T-helper 17 cell (primary cell): ENCODE results near the gene DDAH1. TPM values are rescaled to one million over a fixed set of nuclear protein-coding genes. Genes with fewer than 3 reads are reported as not detected.
A peak's percentile ranks its signal among the peaks of the same experiment; 100 is the strongest.

Experiments used
- ATAC-seq: fragments of 150-1000 bp; cut with Tn5 transposase; 2 replicates; pipeline ENCODE4 v1.10.0; 2021; ENCODE audit warnings: mild to moderate bottlenecking, moderate library complexity
- DNase-seq, 3 donors: peaks; one replicate each; pipeline versions ENCODE4 v3.0.0 to v3.0.0-alpha.2; 2020 to 2021
- H3K9me3 ChIP-seq: one replicate; pipeline ENCODE4 v1.7.0; 2013; ENCODE audit warnings: low read length, mild to moderate bottlenecking; ENCODE audit not compliant: control insufficient read depth, poor library complexity, severe bottlenecking
- H3K27ac Mint-ChIP-seq: one replicate; pipeline ENCODE4 v1.8.0; 2022; ENCODE audit warnings: mild to moderate bottlenecking, moderate library complexity, mixed read lengths
- H3K27me3 Mint-ChIP-seq: one replicate; pipeline ENCODE4 v1.8.0; 2022; ENCODE audit warnings: mixed read lengths
- H3K36me3 Mint-ChIP-seq: one replicate; pipeline ENCODE4 v1.8.0; 2022; ENCODE audit warnings: low read depth, mixed read lengths
- H3K4me1 Mint-ChIP-seq: one replicate; pipeline ENCODE4 v1.8.0; 2022; ENCODE audit warnings: mild to moderate bottlenecking, mixed read lengths
- H3K4me3 Mint-ChIP-seq: one replicate; pipeline ENCODE4 v1.8.0; 2022; ENCODE audit warnings: mild to moderate bottlenecking, moderate library complexity, mixed read lengths
- total RNA-seq, 4 donors: library from RNA in 2 of 4; stranded (reverse) in 2 of 4; gene quantifications; one replicate each; pipeline ENCODE4 v1.2.3 and lab custom pipeline; 2022 to 2026

DDAH1 gene
- total RNA-seq, 2 donors from 2014 or later = not detected

DNA sequence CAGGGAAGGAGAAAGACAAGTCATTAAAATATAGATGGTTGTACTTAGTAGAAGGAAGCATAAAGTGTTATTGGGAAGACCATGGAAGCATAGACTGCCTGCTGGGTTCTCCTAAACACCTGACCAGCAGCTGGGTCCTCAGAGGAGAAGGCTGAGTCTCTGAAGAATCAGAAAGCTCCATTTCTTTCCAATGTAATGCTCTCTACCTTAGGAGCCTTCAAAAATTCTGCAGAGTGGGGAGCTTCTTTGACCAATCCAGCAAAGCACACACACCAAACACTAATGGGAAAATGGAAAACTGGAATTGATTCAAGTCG lies 167.5 kb downstream of the DDAH1 start:
- Mint-ChIP-seq H3K36me3 (peaks cover under 1% of the 10 kb centered on the region), H3K27me3 (peaks cover 35% of the 10 kb centered on the region), H3K4me1 (peaks cover 13% of the 10 kb centered on the region), H3K27ac (no peak overlapping the region), H3K4me3 (no peak overlapping the region)
- ATAC-seq = no peak
- H3K9me3 ChIP-seq = no peaks in the 10 kb centered on the region
- no peak for DNase-seq

DNA sequence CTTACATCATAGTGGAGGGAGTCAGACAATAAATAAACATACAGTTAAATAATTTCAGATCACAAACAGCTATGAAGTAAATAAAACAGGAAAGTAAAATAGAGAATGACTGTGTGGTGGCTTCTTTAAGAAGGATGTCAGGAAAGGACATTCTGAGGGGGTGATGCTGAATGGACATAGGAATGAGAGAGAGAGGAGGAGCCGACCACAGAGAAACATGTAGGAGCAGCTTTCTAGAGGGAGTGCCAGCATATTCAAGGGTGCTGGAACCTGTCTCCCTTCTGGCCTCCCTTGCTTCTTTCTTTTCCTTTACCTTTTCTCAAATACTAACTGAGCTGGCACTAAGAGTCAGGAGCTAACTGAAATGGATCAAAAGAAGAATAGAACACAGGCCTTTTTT lies 168.0 kb downstream of the DDAH1 start:
- H3K4me1 Mint-ChIP-seq = peaks cover 13% of the 10 kb centered on the region
- H3K27ac Mint-ChIP-seq = no peak overlapping the region
- peaks cover 34% of the 10 kb centered on the region for H3K27me3 Mint-ChIP-seq
- ATAC-seq = no peak
- DNase-seq = no peak
- no peak overlapping the region for H3K4me3 Mint-ChIP-seq
- no peaks in the 10 kb centered on the region for H3K9me3 ChIP-seq
- peaks cover 2% of the 10 kb centered on the region for H3K36me3 Mint-ChIP-seq

DNA sequence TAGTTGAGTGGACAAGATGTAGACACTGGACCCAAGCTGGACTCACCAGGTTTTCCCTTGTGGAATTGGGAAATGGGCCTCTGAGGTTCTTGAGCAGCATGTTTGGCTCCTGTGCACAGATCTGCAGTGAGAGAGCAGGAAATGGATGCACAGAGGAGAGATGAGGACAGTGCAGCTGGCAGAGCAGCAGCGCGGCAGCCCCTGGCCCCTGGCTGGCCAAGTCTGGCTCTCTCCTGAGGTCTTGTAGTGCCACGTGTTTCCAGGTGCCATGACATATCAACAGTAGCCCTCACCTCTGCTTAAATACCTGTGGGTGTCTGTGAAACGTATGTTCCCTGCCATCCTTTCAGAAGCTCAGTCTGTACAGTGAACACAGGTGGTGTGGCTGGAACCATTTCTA lies 169.3 kb downstream of the DDAH1 start:
- ATAC-seq (no peak), DNase-seq (no peak)
- peaks cover 2% of the 10 kb centered on the region for H3K36me3 Mint-ChIP-seq
- H3K9me3 ChIP-seq = no peaks in the 10 kb centered on the region
- no peak overlapping the region for H3K4me3 Mint-ChIP-seq
- H3K27me3 Mint-ChIP-seq = peaks cover 38% of the 10 kb centered on the region
- peaks cover 13% of the 10 kb centered on the region for H3K4me1 Mint-ChIP-seq
- H3K27ac Mint-ChIP-seq = no peak overlapping the region

DNA sequence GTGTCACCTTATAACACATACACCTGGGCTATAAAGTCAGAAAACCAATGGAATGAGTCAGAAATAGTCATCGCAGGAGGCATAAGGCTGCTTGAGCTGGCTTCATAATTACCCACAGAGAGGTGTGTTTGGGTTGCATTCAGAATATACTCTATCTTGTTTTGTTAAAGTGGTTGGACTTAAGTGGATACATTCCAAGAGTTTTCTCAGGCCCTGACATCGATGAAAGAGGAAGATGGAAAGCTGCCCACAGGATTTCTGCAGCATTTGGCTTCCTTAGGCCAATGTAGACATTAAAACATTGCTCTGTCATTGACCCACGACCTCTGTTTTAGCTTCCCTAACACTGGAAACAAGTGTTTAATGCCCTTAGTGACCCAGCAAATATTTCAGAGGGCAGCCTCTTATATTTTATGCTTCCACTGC lies 169.9 kb downstream of the DDAH1 start:
- Mint-ChIP-seq H3K27me3 (peaks cover 39% of the 10 kb centered on the region), H3K36me3 (peaks cover 2% of the 10 kb centered on the region), H3K4me3 (no peak overlapping the region), H3K4me1 (peaks cover 13% of the 10 kb centered on the region), H3K27ac (no peak overlapping the region)
- no peak for DNase-seq
- ATAC-seq = no peak
- no peaks in the 10 kb centered on the region for H3K9me3 ChIP-seq

DNA sequence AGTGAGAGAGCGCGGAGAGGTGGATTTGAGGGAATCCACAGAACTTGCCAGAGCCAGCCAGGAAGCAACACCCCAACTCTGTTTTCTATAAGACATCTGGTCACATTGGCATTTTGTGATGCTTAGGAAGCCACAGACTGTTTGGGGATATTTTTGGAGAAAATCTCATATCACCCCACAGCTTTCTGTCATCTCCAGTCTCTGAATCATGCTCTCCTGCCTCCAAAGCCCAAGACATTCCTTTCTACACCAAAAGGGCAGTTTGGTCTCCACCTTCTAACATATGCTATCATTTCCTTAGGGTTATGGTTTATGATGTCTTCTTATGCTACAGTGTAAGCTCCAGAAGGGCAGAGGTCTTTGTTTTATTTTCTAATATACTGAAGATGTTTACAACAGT lies 174.1 kb downstream of the DDAH1 start:
- H3K27ac Mint-ChIP-seq = no peak overlapping the region
- no peaks in the 10 kb centered on the region for H3K9me3 ChIP-seq
- no peak for ATAC-seq
- no peak for DNase-seq
- no peak overlapping the region for H3K4me3 Mint-ChIP-seq
- H3K27me3 Mint-ChIP-seq = peaks cover 30% of the 10 kb centered on the region
- H3K4me1 Mint-ChIP-seq = peaks cover 2% of the 10 kb centered on the region
- H3K36me3 Mint-ChIP-seq = peaks cover 2% of the 10 kb centered on the region

DNA sequence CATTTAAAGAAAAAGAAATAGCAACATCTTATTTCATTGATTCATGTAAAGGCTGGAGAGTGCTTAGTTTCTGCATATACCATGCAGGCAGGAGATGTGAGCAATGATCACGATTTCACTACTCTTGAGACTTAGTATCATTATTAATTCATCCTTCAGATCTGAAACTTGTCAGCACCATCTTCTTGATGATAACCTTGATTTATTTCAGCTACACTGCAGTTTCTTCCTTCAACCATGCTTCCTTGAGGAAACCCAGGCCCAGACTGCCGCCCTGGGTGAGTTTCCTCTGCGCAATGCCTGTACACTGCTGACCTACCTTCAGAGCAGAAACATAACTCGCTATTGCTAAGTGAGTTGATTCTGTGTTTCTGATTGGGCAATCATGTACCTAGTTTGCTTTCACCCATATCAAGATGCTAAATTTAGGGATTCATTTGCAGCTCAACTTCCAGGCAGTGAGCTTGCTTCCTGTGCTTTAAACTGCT lies 175.1 kb downstream of the DDAH1 start:
- Mint-ChIP-seq H3K27ac (no peak overlapping the region), H3K4me1 (peaks cover 2% of the 10 kb centered on the region)

DNA sequence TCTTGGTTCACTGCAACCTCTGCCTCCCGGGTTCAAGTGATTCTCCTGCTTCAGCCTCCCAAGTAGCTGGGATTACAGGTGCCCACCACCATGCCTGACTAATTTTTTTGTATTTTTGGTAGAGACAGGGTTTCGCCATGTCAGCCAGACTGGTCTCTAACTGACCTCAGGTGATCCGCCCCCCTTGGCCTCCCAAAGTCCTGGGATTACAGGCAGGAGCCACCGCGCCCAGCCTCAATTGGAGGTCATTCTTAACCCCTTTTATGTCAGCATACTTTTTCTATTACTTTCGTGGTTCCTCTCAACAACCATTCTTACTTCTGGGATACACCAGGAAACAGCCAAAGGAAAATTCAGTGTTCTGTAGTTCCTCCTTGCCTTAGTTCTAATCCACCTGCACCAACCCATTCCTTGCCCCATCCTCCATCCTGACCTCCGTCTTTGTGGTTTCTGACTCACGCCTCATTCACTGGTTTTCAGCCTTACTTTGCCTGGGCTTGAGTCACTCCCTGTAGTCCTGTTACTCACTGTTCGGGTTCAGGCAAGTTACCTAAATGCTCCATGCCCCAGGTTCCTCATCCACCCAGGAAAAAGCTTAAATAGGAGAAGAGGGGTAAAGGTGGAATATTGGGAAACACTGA lies 175.6 kb downstream of the DDAH1 start:
- ATAC-seq = no peak
- no peak overlapping the region for H3K27ac Mint-ChIP-seq

More for the DNA sequence above, 175.1 kb downstream of the DDAH1 start:
- Mint-ChIP-seq H3K27me3 (peaks cover 30% of the 10 kb centered on the region), H3K4me3 (no peak overlapping the region), H3K36me3 (peaks cover 2% of the 10 kb centered on the region)
- no peak for DNase-seq
- no peaks in the 10 kb centered on the region for H3K9me3 ChIP-seq
- no peak for ATAC-seq

DNA sequence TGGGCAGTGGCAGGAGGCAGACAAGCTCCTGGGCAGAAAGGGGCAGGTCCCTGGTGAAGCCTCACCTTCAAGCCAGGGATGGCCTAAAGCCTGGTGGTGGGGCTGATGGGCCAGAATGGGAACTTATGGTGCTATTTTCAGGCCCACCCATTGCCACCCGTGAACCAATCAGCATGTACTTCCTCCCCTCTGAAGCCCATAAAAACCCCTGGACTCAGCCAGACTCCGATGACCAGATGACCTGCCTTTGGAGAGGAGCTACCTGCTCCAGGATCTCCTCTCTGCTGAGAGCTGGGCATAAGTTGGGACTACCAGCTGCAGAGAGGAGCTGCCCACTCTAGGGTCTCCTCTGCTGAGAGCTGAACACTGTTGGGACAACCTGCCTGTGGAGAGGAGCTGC lies 180.8 kb downstream of the DDAH1 start:
- no peaks in the 10 kb centered on the region for H3K27me3 Mint-ChIP-seq

More for the DNA sequence above, 175.6 kb downstream of the DDAH1 start:
- H3K4me3 Mint-ChIP-seq = no peak overlapping the region
- H3K9me3 ChIP-seq = no peaks in the 10 kb centered on the region
- peaks cover 2% of the 10 kb centered on the region for H3K36me3 Mint-ChIP-seq
- peaks cover 25% of the 10 kb centered on the region for H3K27me3 Mint-ChIP-seq
- DNase-seq = no peak
- no peaks in the 10 kb centered on the region for H3K4me1 Mint-ChIP-seq

DNA sequence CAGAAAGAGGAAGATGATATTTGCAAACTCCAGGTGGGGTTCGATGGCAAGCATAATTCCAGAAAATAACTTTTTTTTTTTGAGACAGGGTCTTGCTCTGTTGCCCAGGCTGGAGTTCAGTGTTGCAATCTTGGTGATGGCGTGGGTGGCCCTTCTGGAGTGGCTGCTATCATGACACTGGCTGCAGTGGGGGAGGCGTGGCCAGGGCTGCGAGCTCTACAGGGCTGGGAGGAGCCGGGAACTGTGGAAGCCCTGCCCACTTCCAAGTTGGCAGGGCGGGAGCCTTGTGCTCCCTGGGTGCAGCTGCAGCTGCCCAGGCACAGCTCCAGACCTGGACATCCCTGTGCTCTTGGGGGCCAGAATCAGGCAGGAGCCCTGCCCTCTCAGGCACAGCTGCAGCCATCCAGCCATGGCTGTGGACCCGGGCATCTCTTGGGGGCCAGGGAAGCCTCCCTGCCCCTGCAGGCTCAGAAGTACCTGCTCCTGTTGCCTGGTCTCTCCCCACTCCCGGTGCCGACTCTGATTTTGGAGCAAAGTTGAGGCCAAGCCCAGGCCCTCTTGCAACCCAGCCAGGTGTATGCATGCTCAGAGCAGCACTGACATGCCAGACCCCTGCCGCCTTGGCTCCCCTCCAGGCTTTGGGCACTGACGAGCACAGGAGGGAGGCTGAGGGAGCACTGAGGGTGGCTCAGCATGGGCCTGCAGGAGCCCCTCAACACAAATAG lies 181.3 kb downstream of the DDAH1 start:
- H3K9me3 ChIP-seq = no peaks in the 10 kb centered on the region
- H3K27me3 Mint-ChIP-seq = no peaks in the 10 kb centered on the region
- DNase-seq (no peak), ATAC-seq (no peak)
- H3K4me1 Mint-ChIP-seq = peaks cover 12% of the 10 kb centered on the region
- H3K27ac Mint-ChIP-seq = no peak overlapping the region
- H3K4me3 Mint-ChIP-seq = no peak overlapping the region
- no peaks in the 10 kb centered on the region for H3K36me3 Mint-ChIP-seq

More for the DNA sequence above, 180.8 kb downstream of the DDAH1 start:
- H3K9me3 ChIP-seq = no peaks in the 10 kb centered on the region
- no peak overlapping the region for H3K4me3 Mint-ChIP-seq
- ATAC-seq = no peak
- no peaks in the 10 kb centered on the region for H3K36me3 Mint-ChIP-seq
- H3K27ac Mint-ChIP-seq = no peak overlapping the region
- DNase-seq = no peak
- H3K4me1 Mint-ChIP-seq = peaks cover 7% of the 10 kb centered on the region

DNA sequence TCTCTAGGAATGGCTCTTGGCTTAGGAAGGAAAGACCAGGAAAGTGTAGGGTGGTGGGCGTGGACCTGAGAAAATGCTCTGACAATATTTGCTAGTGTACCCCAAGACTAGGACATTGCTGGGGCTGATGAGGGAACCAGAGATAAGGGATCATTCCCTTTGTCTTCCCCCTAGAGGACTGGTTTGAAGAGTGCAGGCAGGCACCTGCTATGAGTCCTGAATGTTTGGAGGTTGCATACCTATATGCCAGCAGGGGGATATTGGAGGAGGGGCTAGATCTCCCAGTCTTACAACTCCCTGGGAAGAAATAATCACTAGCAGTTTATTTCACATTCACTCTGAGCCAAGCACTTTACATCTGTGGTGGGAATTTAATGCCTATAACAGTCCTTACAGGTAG lies 182.5 kb downstream of the DDAH1 start:
- no peak for DNase-seq
- Mint-ChIP-seq H3K27ac (no peak overlapping the region), H3K27me3 (no peaks in the 10 kb centered on the region), H3K36me3 (no peaks in the 10 kb centered on the region), H3K4me1 (peaks cover 13% of the 10 kb centered on the region), H3K4me3 (no peak overlapping the region)
- no peaks in the 10 kb centered on the region for H3K9me3 ChIP-seq
- ATAC-seq = peak; percentile 48

DNA sequence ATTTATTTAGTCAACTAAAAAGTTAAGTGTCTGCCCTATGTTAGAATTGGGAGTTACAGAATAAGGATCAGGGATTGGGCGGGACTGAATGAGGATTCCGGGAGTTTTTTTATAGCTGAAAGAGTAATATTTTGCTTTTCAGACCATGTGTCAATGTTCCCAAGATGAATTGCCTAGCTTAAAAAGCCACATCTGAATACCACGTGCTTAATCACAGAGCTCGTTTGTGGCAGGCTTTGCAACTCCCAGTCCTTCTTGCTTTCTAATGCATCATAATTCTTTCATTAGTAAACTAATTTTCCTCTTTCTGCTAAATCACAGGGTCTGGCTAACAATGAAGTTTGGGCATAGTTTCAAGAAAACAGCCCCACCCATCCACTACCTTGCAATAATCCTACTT lies 184.3 kb downstream of the DDAH1 start:
- H3K4me3 Mint-ChIP-seq = no peak overlapping the region
- H3K27me3 Mint-ChIP-seq = no peaks in the 10 kb centered on the region
- ATAC-seq (no peak), DNase-seq (no peak)
- H3K36me3 Mint-ChIP-seq = no peaks in the 10 kb centered on the region
- no peaks in the 10 kb centered on the region for H3K9me3 ChIP-seq
- peaks cover 18% of the 10 kb centered on the region for H3K4me1 Mint-ChIP-seq
- H3K27ac Mint-ChIP-seq = no peak overlapping the region

DNA sequence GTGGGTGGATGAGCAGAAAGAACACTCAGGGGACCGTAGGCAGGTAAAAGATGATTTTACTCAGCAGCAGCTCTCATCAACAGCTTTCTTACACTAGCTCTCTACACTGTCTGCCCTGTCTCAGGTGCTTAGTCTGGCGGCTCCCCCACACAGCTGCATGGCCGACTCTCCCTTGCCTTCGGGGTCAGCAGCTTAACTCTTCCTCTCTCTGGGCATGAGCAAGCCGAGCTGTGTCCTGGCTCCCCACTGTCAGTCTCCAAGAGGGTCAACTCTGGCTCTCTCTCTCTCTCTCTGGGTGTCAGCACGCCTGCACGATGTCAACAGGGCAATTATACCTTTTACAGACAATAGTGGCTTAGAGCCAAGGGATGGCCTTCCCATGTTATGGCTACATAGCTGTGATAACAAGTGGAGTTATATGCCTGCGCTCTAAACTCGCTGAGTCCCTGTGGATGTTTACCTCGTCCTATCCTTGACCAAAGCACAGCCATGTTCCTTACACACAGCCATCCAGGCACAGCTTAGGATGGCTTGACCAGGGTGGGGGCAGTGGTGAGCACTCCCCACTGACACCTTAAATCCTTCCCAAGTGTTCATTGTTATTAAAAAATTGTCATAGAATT lies 185.4 kb downstream of the DDAH1 start:
- Mint-ChIP-seq H3K4me1 (peaks cover 27% of the 10 kb centered on the region), H3K4me3 (peak overlapping the region; percentile 42), H3K27ac (peak overlapping the region; percentile 51), H3K36me3 (no peaks in the 10 kb centered on the region), H3K27me3 (no peaks in the 10 kb centered on the region)
- DNase-seq (no peak), ATAC-seq (no peak)
- H3K9me3 ChIP-seq = no peaks in the 10 kb centered on the region

DNA sequence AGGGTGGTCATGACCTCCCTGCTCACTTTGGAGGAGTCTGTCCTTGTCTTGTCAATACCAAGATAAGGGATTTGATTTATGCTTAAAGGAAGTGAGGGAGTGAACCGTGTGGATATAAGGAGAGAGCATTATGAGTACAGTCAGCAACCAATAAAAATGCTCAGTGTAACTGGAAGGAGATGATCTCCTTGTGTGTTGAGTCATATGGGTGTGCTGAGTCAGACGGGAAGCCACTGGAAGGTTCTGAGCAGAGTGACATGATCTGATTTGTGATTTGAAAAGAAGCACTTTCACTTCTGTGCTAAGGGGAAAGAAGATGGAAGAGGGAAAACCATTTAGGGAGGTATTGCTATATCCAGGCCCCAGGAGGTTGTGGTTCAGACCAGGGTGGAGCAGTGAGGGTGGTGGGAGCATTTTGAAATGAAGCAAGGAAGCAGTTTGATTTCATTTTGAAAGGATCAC lies 186.1 kb downstream of the DDAH1 start:
- DNase-seq (no peak), ATAC-seq (no peak)
- no peaks in the 10 kb centered on the region for H3K9me3 ChIP-seq
- H3K4me1 Mint-ChIP-seq = peaks cover 33% of the 10 kb centered on the region
- peak overlapping the region; percentile 51 for H3K27ac Mint-ChIP-seq
- no peaks in the 10 kb centered on the region for H3K36me3 Mint-ChIP-seq
- no peaks in the 10 kb centered on the region for H3K27me3 Mint-ChIP-seq
- H3K4me3 Mint-ChIP-seq = peak overlapping the region; percentile 42
